Measurements from ENCODE around the gene MAGEF1. TPM values are rescaled to one million over a fixed set of nuclear protein-coding genes. Genes with fewer than 3 reads are reported as not detected.

Gene MAGEF1
- total and polyA plus RNA-seq, 2 of the 13 experiments (the other 11 are each of a cell fraction or from before 2014, with no cell fraction given), result 26.0 to 62.4 TPM

DNA sequence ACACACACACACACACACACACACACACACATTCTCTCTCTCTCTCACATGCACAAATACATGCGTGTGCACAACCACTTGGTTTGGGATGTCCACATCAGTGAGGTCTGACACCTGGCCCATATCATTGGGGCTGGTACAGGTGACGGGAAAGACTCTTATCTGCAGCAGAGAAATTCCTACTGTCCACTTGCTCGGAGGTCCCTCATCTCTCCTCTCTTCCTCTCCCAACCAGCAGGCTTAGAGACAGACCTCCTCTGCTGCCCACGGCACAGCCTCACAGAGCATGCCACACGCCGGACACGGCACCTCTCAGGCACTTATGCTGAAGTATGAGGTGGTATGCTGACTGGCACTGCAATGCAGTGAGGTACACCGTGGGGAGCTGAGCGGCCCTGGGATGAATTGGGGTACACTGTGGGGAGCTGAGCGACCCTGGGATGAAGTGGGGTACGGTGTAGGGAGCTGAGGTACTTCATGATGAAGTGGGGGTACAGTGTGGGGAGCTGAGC lies 41.7 kb downstream of the MAGEF1 start:
- Histone ChIP-seq H3K4me3 (replicated peaks in 1 of 3; ENCODE audit: insufficient read depth in 1 of 3, low read depth in 2 of 3, low read length in 3 of 3) (no peak overlapping the region), H3K27me3 (ENCODE audit: control insufficient read depth in 1 of 2, insufficient read depth in 2 of 2, low read length in 2 of 2) (peaks cover 1 to 4% of the 10 kb centered on the region in 2 experiments; a peak in 3 of 5 replicates), H3K4me2 (ENCODE audit: low read depth, low read length) (no peak overlapping the region), H3K36me3 (replicated peaks in 1 of 2; ENCODE audit: control insufficient read depth in 1 of 2, insufficient read depth in 2 of 2, low read length in 2 of 2) (no peaks in the 10 kb centered on the region), H4K20me1 (ENCODE audit: insufficient read depth, low read length) (no peaks in the 10 kb centered on the region), H3K27ac (ENCODE audit: extremely low read length, insufficient read depth, low read length) (no peak overlapping the region), H3K79me2 (ENCODE audit: insufficient read depth, low read length) (no peaks in the 10 kb centered on the region), H3K9me3 (ENCODE audit: low read length) (no peaks in the 10 kb centered on the region), H2AFZ (ENCODE audit: low read length) (no peak overlapping the region), H3K4me1 (ENCODE audit: insufficient read depth, low read length) (no peaks in the 10 kb centered on the region), H3K9ac (ENCODE audit: insufficient read depth, low read depth, low read length) (no peak overlapping the region)
- no TSS peak for BruUV-seq (replicated peaks)
- in situ Hi-C loops (cut with HindIII; ENCODE audit: extremely low pct_ligation_motif_present, low pct_unique_long_range_greater_than_20kb) (no loop called here), intact Hi-C loops (cut with micrococcal nuclease; ENCODE audit: unreplicated experiment) (no loop called here)
- 15% methylated on average over 11 of the region's 11 CpGs for WGBS (ENCODE audit: low lambda C conversion rate)
- POLR2A ChIA-PET, result no interaction called here
- CTCF ChIA-PET (ENCODE audit: low intra/inter-chr PET ratio, low total read pairs), result no interaction called here
- FAIRE-seq (no peak), DNase-seq (ENCODE audit: low spot score) (no peak), ATAC-seq (no peak)
- TF ChIP-seq ZNF615 (CRISPR knock-in tag; IDR thresholded peaks at IDR 0.05; ENCODE audit: borderline replicate concordance) (no peak), ELF3 (CRISPR knock-in tag; IDR thresholded peaks at IDR 0.05) (no peak), SRSF4 (IDR thresholded peaks at IDR 0.05; ENCODE audit: low read depth, low read length, poor library complexity, severe bottlenecking) (no peak), NR2F6 (IDR thresholded peaks at IDR 0.05) (no peak), NR2F6 (CRISPR knock-in tag; IDR thresholded peaks at IDR 0.05) (no peak), ZNF337 (CRISPR knock-in tag; IDR thresholded peaks at IDR 0.05; ENCODE audit: borderline replicate concordance, low read depth) (no peak), JUNB (CRISPR knock-in tag; IDR thresholded peaks at IDR 0.05; ENCODE audit: borderline replicate concordance) (no peak), TAF15 (IDR thresholded peaks at IDR 0.05; ENCODE audit: low read depth, low read length, poor library complexity, severe bottlenecking) (no peak), RXRB (CRISPR knock-in tag; IDR thresholded peaks at IDR 0.05; ENCODE audit: borderline replicate concordance) (no peak), MBD4 (IDR thresholded peaks at IDR 0.05; ENCODE audit: borderline replicate concordance, low read length) (no peak)
- TF ChIP-seq, protein P1, sequence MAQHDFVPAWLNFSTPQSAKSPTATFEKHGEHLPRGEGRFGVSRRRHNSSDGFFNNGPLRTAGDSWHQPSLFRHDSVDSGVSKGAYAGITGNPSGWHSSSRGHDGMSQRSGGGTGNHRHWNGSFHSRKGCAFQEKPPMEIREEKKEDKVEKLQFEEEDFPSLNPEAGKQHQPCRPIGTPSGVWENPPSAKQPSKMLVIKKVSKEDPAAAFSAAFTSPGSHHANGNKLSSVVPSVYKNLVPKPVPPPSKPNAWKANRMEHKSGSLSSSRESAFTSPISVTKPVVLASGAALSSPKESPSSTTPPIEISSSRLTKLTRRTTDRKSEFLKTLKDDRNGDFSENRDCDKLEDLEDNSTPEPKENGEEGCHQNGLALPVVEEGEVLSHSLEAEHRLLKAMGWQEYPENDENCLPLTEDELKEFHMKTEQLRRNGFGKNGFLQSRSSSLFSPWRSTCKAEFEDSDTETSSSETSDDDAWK (CRISPR knock-in tag; IDR thresholded peaks at IDR 0.05), result no peak
- TF ChIP-seq, protein P2, sequence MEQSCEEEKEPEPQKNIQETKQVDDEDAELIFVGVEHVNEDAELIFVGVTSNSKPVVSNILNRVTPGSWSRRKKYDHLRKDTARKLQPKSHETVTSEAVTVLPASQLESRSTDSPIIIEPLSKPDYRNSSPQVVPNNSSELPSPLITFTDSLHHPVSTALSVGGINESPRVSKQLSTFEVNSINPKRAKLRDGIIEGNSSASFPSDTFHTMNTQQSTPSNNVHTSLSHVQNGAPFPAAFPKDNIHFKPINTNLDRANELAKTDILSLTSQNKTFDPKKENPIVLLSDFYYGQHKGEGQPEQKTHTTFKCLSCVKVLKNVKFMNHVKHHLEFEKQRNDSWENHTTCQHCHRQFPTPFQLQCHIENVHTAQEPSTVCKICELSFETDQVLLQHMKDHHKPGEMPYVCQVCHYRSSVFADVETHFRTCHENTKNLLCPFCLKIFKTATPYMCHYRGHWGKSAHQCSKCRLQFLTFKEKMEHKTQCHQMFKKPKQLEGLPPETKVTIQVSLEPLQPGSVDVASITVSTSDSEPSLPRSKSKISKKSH (CRISPR knock-in tag; IDR thresholded peaks at IDR 0.05; ENCODE audit: borderline replicate concordance), result no peak
